ENCODE data around the gene MMP7. TPM values are rescaled to one million over a fixed set of nuclear protein-coding genes. Genes with fewer than 3 reads are reported as not detected.

Gene MMP7
- total RNA-seq, 3 donors from 2014 or later (not counting 1 experiment from before 2014, with no cell fraction given) = not detected

DNA sequence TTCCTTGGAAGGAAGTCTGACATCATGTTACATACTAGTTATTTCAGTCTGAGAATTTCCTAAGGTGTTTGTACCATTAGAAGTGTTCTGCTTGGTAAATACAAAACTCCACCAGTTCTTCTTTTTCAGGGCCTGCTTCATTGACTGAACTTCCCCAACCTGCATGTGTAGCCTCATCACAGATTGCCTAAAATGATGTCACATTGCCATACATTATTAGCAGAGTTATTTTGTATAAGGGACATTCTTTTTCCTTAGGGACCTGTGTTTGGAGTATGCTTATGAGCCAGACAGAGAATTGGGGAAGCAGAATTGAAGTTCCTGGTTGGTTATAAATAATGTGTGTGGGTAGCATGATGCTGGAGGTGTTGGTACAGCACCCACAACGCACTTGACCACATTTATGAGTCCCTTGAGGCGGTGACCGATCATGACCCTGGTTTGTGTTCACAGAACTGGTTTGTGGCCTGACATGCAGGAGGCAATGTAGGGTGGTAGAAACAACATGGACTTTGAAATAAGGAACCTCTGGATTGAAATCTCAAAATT is 16.4 kb upstream of the MMP7 start:
- Histone ChIP-seq H3K27ac (ENCODE audit: low read length) (peak overlapping the region; percentile 37), H3K9me3 (ENCODE audit: control insufficient read depth, insufficient read depth, low read length) (no peaks in the 10 kb centered on the region), H3K4me3 (ENCODE audit: low read length) (no peak overlapping the region), H3K4me1 (ENCODE audit: control insufficient read depth, insufficient read depth, low read length) (peaks cover 17% of the 10 kb centered on the region), H3K27me3 (ENCODE audit: control insufficient read depth, insufficient read depth, low read length) (no peaks in the 10 kb centered on the region), H3K36me3 (ENCODE audit: control insufficient read depth, insufficient read depth, low read length) (no peaks in the 10 kb centered on the region)
- Mint-ChIP-seq H3K36me3 (no peaks in the 10 kb centered on the region), H3K4me1 (peaks cover 21% of the 10 kb centered on the region in 2 donors), H3K4me3 (no peak overlapping the region), H3K27me3 (ENCODE audit: low read depth in 2 of 2) (peaks cover 18 to 29% of the 10 kb centered on the region in 2 donors), H3K9me3 (no peaks in the 10 kb centered on the region), H3K27ac (peak overlapping the region; percentile 33 to 47)
- intact Hi-C loops (cut with micrococcal nuclease) = no loop called here
- WGBS (ENCODE audit: insufficient coverage) = 2% methylated on average over 3 of the region's 3 CpGs
- ATAC-seq (peak; percentile 84 to 96 (median 87)), DNase-seq (peak; percentile 42 to 48)
- TF ChIP-seq, protein P1, sequence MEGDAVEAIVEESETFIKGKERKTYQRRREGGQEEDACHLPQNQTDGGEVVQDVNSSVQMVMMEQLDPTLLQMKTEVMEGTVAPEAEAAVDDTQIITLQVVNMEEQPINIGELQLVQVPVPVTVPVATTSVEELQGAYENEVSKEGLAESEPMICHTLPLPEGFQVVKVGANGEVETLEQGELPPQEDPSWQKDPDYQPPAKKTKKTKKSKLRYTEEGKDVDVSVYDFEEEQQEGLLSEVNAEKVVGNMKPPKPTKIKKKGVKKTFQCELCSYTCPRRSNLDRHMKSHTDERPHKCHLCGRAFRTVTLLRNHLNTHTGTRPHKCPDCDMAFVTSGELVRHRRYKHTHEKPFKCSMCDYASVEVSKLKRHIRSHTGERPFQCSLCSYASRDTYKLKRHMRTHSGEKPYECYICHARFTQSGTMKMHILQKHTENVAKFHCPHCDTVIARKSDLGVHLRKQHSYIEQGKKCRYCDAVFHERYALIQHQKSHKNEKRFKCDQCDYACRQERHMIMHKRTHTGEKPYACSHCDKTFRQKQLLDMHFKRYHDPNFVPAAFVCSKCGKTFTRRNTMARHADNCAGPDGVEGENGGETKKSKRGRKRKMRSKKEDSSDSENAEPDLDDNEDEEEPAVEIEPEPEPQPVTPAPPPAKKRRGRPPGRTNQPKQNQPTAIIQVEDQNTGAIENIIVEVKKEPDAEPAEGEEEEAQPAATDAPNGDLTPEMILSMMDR (IDR thresholded peaks at IDR 0.05) = no peak

DNA sequence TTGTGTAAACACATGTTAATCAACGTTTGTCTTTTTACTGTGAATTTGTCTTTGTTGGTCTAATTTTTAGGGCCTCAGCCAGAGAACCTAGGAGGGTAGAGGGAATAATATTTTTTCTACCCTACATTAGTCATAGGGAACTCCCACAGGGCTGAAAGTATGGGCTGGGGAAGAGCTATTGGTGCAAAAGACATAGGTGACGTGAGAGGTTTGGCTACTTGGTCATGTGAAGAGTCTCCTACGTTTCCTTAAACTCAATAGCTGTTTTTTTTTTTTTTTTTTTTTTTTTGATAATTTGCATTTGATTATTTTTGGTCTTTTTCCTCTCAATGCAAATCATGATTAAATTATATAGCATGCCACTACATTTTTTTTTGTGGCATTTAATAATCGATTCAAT is 15.9 kb upstream of the MMP7 start:
- peak overlapping the region; percentile 46 for H3K27ac ChIP-seq (ENCODE audit: low read length)
- Mint-ChIP-seq H3K9me3 (no peaks in the 10 kb centered on the region), H3K4me1 (peaks cover 21% of the 10 kb centered on the region in 2 donors), H3K4me3 (no peak overlapping the region), H3K27me3 (ENCODE audit: low read depth in 2 of 2) (peaks cover 13 to 24% of the 10 kb centered on the region in 2 donors), H3K36me3 (no peaks in the 10 kb centered on the region), H3K27ac (peak overlapping the region; percentile 44 to 47)
- no peaks in the 10 kb centered on the region for H3K36me3 ChIP-seq (ENCODE audit: control insufficient read depth, insufficient read depth, low read length)
- WGBS (ENCODE audit: insufficient coverage) = 67% methylated on average over 1 of the region's 4 CpGs
- ATAC-seq = peak in 2 of 3 donors; percentile 31 to 47
- intact Hi-C loops (cut with micrococcal nuclease) = no loop called here
- H3K9me3 ChIP-seq (ENCODE audit: control insufficient read depth, insufficient read depth, low read length) = no peaks in the 10 kb centered on the region
- H3K4me3 ChIP-seq (ENCODE audit: low read length) = no peak overlapping the region
- H3K27me3 ChIP-seq (ENCODE audit: control insufficient read depth, insufficient read depth, low read length) = no peaks in the 10 kb centered on the region
- H3K4me1 ChIP-seq (ENCODE audit: control insufficient read depth, insufficient read depth, low read length) = peaks cover 17% of the 10 kb centered on the region
- TF ChIP-seq, protein P1 (IDR thresholded peaks at IDR 0.05) = no peak
- no peak for DNase-seq

DNA sequence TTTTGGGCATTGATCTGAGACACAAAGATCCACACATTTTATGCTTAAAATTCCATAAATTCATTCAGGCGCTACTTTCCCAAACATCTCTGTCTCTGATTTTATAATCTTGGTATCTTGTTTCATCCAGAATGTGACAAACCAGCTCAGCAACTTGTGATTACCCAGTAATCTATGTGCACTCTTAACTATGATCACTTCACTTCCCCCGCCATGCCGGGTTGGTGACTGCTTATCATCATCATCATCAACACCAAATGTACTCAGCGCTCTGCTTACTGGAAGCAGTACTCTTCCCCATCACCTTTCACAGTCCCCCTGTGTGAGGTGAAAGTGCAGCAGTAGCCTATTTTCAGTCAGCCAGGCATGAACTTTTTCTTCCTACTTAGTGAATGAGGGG is 15.2 kb upstream of the MMP7 start:
- H3K9me3 ChIP-seq (ENCODE audit: control insufficient read depth, insufficient read depth, low read length) = no peaks in the 10 kb centered on the region
- no peak overlapping the region for H3K4me3 ChIP-seq (ENCODE audit: low read length)
- Mint-ChIP-seq H3K27ac (peak overlapping the region in 1 of 2 donors; percentile 44), H3K4me3 (no peak overlapping the region), H3K4me1 (peaks cover 21% of the 10 kb centered on the region in 2 donors), H3K27me3 (ENCODE audit: low read depth in 2 of 2) (peaks cover 11 to 25% of the 10 kb centered on the region in 2 donors), H3K36me3 (no peaks in the 10 kb centered on the region), H3K9me3 (no peaks in the 10 kb centered on the region)
- H3K27me3 ChIP-seq (ENCODE audit: control insufficient read depth, insufficient read depth, low read length) = no peaks in the 10 kb centered on the region
- H3K36me3 ChIP-seq (ENCODE audit: control insufficient read depth, insufficient read depth, low read length) = no peaks in the 10 kb centered on the region
- no peak for ATAC-seq
- intact Hi-C loops (cut with micrococcal nuclease) = no loop called here
- peaks cover 17% of the 10 kb centered on the region for H3K4me1 ChIP-seq (ENCODE audit: control insufficient read depth, insufficient read depth, low read length)
- H3K27ac ChIP-seq (ENCODE audit: low read length) = peak overlapping the region; percentile 46
- no peak for DNase-seq
- 71% methylated on average over 3 of the region's 4 CpGs for WGBS (ENCODE audit: insufficient coverage)
- TF ChIP-seq, protein P1 (IDR thresholded peaks at IDR 0.05) = no peak

DNA sequence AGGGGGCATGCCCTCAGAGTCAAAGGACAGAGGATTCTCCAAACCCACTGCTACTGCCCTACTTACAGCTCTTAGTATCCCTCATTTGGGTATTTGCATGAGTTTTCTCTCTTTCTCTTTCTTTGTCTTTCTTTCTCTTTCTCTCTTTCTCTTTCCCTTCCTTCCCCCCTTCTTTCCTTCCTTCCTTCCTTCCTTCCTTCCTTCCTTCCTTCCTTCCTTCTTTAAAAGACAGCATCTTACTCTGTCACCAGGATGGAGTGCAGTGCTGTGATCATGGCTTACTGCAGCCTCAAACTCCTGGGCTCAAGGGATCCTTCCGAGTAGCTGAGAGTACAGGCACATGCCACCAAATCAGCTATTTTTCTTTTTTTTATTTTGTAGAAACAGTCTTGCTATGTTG is 14.0 kb upstream of the MMP7 start:
- no peaks in the 10 kb centered on the region for H3K27me3 ChIP-seq (ENCODE audit: control insufficient read depth, insufficient read depth, low read length)
- DNase-seq (no peak), ATAC-seq (no peak)
- Mint-ChIP-seq H3K9me3 (no peaks in the 10 kb centered on the region), H3K27me3 (ENCODE audit: low read depth in 2 of 2) (peaks cover 11 to 26% of the 10 kb centered on the region in 2 donors), H3K27ac (no peak overlapping the region), H3K36me3 (no peaks in the 10 kb centered on the region), H3K4me1 (peaks cover 21% of the 10 kb centered on the region in 2 donors), H3K4me3 (no peak overlapping the region)
- 93% methylated on average over 1 of the region's 1 CpG for WGBS (ENCODE audit: insufficient coverage)
- H3K27ac ChIP-seq (ENCODE audit: low read length) = no peak overlapping the region
- no peaks in the 10 kb centered on the region for H3K9me3 ChIP-seq (ENCODE audit: control insufficient read depth, insufficient read depth, low read length)
- peaks cover 17% of the 10 kb centered on the region for H3K4me1 ChIP-seq (ENCODE audit: control insufficient read depth, insufficient read depth, low read length)
- TF ChIP-seq, protein P1 (IDR thresholded peaks at IDR 0.05) = no peak
- no peaks in the 10 kb centered on the region for H3K36me3 ChIP-seq (ENCODE audit: control insufficient read depth, insufficient read depth, low read length)
- H3K4me3 ChIP-seq (ENCODE audit: low read length) = no peak overlapping the region
- intact Hi-C loops (cut with micrococcal nuclease) = no loop called here

Measured in natural killer cell (primary cell).